HG02623 (cell line): Measurements from ENCODE around the gene CRYBG2.

Source experiments
- ATAC-seq: cut with Tn5 transposase; IDR thresholded peaks from one replicate; pipeline ENCODE4 v1.9.1; 2021; ENCODE audit warnings: moderate library complexity; ENCODE audit not compliant: unreplicated experiment

Gene CRYBG2

DNA sequence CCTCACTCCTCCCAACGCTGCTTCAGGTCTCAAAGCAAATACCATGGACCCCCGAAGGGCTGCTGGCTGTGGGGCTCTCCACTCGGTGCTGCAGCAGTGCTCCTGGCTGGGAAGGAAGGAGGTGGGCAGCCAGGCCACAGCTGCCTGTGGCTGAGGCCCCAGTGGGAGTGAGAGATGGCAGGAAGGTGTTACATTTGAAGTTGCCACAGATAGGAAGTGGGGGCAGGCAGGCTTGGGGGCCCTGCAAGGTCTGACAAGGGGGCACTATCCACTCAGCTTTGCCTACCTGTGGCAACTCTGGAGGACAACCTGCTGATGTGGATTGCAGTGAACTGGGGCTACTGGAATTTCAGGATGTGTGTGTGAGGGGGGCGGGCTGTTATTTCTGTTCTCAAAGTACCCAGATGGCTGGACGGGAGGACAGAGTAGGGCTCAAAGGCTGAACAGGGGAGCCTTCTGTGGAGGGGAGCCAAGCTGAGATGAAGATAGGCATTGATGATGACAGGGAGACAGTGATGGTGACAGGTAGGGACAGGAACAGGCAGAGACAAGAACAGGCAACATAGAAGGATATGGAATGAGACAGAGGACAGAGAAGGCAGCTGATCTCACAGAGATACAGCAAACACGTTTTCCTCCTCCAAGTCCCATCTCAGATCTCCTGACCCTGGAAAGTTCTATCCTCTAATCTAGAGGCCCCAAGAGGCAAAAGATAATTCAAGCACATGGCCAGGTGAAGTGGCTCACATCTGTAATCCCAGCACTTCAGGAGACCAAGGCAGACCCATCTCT lies 16.9 kb upstream of the CRYBG2 start:
- ATAC-seq, result no peak

DNA sequence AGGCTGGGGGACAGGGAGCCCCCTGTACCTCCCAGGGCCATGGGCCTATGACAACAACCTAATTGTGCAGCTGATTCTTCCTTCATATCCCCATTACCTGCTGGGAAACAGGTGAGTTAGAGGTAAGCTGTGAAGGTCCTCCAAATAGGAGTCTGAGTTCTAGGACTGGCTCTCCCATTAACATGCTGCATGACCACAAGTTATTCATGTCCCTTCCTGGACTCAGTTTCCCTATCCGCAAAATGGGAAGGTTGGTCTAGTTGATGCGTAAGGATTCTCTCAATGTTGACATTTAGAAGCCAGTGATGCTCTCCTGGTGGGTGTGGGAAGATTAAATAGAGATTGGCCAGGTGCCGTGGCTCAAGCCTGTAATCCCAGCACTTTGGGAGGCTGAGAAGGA lies 14.6 kb upstream of the CRYBG2 start:
- no peak for ATAC-seq

DNA sequence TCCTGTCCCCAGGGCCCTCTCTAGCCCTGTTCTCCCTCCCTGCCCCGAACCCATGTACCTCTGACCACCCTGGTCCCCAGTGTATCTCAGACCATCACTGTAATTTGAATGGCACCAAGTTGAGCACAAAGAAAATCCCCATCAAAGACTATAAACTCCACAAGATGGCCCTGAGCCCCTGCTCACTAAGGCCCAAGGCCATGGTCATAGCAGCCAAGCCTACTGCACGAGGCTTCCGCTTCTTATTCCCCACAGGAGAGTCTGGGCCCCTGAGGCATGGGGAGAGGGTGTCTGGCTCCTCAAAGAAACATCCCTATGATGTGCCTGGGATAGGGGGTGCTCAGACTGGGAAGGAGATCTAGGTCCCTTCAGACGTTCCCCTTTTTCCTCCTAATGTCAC lies 14.1 kb upstream of the CRYBG2 start:
- ATAC-seq, result no peak

DNA sequence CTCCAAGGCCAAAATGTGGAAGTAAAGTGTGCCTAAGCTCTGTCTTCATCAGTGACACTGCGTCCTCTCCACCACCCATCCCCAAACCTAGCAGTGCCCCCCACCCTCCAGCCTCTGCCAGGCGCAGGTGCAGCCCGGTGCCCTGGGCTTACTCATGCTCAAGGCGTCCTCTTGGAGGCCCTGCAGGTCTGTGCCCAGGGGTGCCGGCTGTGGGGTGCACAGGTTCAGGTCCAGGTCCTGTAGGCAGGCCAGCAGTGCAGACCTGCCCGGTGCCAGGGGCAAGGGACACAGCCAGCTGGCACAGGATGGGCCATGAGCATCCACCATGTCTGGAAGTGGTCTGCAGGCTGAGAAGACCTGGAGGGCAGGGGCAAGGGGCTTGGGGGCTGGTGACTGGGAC lies 13.5 kb upstream of the CRYBG2 start:
- ATAC-seq, result no peak

- ATAC-seq, result no peak
These were observed 11.0 kb upstream of the CRYBG2 start for GRCh38 chr1:26364956-26365355.

GRCh38 chr1:26363549-26364448 lies 9.9 kb upstream of the CRYBG2 start:
- peak; percentile 45 for ATAC-seq

DNA sequence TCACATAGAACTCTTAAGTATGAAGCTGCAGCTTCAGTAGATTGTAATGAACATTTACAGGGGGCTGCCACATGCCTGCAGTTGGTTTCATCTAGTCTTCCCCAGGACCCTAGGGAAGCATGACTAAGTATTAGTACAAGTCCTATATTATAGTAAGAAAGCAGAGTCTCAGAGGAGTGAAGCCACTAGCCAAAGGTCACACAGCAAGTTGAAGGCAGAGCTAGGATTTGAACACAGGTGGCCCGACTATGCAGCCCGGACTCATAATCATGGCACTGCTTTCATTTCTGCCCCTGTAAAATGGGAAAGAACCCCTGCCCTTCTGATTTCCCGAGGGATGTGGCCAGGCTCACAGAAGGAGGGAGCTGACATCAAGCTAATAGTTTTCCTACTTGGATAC lies 8.4 kb upstream of the CRYBG2 start:
- ATAC-seq, result no peak

DNA sequence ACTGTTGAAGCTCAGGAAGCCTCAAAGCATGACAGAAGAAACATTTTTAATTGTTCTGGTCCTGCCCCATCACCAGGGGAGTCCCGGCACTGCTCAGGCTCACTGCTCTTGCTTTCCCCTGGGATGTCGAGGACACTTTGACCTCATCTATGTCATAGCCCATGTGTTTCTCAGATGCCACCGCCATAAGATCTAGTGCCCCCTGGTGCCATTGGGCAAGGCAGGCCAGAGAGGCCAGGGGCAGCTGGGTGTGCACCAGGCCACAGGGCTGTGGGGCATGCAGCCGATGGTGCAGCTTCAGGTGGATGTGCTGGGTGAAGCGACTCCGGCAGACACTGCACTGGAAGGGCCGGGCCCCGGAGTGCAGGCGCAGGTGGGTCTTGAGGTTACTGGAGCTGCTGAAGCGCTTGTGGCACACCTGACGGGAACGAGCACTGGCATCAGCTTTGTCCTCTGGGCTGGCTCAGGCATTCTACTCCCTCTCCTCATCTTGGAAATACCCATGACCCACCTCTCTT lies 7.7 kb upstream of the CRYBG2 start:
- ATAC-seq, result no peak

DNA sequence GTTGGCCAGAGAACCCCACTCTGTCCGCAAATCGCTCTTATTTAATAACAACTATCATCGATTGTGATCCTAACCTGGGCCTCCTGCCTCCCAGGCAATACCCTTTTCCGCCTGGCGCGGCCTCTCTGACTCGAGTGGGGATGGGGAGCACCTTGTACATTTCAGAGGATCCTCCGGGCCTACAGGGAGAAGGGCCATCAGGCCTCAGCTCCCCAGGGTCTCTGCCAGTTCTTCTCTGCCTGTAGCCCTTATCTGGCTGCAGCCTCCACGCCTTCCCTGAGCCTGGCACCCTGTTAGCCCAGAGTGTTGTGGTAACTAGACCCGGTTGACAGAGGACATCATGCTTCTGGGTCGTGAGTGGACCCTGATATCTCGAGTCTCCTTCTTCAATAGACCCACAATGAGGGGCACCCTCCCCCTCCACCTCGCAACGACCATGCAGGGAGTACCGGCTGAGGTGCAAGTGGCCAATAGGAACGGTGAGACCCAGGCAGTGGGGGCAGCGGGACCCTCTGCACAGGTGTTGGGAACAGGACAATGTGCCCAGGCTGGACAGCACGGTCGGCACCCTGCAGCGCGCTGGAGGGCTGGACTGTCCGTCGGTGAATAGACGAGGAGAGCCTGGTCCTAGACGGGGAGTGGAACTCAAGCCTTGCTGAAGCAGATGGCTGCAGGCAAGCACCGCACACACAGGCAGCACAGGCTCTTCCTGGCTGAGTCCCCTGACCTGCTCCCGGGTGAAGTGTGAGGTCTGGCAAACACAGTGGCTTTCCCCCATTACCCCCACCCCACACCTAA lies 7.1 kb upstream of the CRYBG2 start:
- ATAC-seq, result no peak

GRCh38 chr1:26359981-26360806 lies 6.3 kb upstream of the CRYBG2 start:
- ATAC-seq, result no peak

- ATAC-seq, result no peak
These were observed 4.8 kb upstream of the CRYBG2 start for GRCh38 chr1:26358411-26359384.

DNA sequence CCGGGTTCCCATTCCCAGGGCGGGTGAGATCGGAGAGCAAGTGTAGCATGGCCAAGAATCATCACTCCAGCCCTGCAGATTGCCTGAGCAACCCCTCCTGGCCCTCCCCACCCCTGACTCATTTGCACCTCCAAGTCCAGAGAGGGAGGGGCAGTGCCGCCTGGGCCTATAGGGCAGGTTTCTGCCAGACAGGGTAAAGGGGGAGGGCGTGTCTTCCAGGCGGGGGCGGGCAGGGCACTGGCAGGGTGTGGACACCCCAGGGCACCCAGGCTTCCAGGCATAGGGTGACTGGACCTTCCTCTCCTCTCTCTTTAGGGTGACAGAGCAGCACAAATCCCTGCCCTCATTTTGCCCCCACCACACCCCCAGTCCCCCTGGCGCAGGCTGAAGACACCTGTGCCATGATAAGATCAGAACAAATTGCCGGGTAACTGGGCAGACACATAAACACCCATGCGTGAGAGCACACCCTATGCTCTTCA lies 3.2 kb upstream of the CRYBG2 start:
- no peak for ATAC-seq

GRCh38 chr1:26356106-26356505 lies 2.2 kb upstream of the CRYBG2 start:
- ATAC-seq, result no peak

- ATAC-seq, result no peak
These were observed 1.0 kb upstream of the CRYBG2 start for GRCh38 chr1:26354972-26355371.

GRCh38 chr1:26353210-26353859 lies 595 bp downstream of the CRYBG2 start:
- no peak for ATAC-seq

GRCh38 chr1:26352338-26352679 lies 1.6 kb downstream of the CRYBG2 start:
- no peak for ATAC-seq

DNA sequence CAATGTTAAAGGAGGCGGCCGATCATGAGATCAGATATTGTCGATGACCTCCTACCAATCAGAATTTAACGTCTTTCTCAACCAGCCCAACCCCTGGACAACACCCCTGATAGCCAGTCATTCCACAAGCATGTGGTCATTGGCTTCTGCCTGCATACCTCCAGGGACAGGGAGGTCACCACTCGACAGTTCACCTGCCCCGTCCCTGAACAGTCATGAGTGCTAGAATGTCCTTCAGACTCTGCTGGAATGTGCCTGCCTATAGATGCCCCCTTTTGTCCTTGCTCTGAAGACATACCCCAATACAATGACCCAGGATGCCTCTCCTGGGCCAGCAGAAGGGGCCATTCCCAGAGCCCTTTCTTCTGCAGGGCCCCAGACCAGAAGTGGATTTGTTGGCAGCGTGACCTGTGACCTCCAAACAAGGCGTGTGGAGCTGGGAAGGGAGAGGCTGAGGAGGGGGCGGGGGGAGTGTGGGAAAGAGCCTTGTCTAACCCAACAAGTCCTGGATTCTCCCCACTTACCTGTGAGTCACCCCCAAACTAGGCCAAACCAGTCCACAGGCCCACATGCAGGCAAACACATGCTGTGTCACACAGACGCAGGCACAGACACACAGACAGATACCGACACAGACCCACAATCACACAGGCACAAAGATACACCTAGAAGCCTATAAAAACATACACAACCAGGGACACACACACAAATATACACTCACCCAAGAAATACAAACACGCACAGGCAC lies 2.2 kb downstream of the CRYBG2 start:
- no peak for ATAC-seq
